ENCODE results near the gene NINJ2. TPM values are rescaled to one million over a fixed set of nuclear protein-coding genes. Genes with fewer than 3 reads are reported as not detected.
A peak's percentile ranks its signal among the peaks of the same experiment; 100 is the strongest.

NINJ2 gene
- polyA plus RNA-seq, 2 of the 4 experiments (the other 2 are of a cell fraction) = 0.76 to 1.2 TPM

DNA sequence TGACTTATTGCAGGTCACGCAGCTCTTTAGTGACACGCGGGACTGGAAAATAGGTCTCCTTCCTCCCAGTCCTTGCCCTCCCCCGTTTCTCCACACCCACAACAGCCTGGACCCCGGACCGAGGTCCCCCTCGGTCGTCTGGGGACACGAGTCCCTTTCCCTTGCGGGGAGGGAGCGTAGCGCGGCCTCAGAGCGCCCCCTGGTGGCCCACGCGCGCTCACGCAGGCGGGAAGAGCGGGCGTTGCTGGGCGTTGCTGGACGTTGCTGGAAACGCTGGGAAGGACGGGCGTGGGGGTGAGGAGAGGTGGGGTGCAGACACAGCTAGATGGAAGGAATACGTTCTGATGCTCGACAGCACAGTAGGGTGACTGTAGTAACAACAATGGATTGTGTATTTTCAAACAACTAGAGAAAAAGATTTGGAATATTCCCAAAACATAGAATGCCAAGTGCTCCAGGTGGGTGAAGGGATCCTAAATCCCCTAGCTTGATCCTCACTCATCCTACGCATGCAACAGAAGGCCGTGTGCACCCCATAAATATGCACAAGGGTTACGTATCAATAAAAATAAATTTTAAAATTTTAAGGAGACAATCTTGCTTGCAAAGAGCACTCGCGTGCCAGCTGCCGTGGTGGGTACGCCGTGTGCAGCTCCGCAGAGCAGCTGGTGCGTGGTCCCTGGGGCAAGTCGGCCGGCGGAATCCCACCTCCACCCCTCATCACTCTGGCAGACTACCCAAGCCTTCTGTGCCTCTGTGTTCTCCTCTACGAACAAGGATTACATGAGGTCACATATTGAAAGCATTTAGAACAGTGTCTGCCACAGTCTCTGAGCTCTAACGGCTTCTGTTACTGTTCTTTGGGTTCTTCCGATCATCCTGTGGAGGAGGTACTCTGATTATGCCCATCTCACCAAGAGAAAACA, 116.1 kb downstream of the NINJ2 start:
- TF ChIP-seq RFX5 (IDR thresholded peaks at IDR 0.05) (peak; percentile 100), ESRRA (IDR thresholded peaks at IDR 0.05; ENCODE audit: borderline replicate concordance, low read length) (no peak), SMC3 (IDR thresholded peaks at IDR 0.05) (peak; percentile 98), RAD21 (conservative IDR thresholded peaks at IDR 0.05 in 1 of 2, IDR thresholded peaks at IDR 0.05 in 1 of 2) (peak; percentile 97 to 99), MAX (IDR thresholded peaks at IDR 0.05) (peak; percentile 60), ZNF302 (CRISPR knock-in tag; IDR thresholded peaks at IDR 0.05) (no peak)
- TF ChIP-seq, protein P1, sequence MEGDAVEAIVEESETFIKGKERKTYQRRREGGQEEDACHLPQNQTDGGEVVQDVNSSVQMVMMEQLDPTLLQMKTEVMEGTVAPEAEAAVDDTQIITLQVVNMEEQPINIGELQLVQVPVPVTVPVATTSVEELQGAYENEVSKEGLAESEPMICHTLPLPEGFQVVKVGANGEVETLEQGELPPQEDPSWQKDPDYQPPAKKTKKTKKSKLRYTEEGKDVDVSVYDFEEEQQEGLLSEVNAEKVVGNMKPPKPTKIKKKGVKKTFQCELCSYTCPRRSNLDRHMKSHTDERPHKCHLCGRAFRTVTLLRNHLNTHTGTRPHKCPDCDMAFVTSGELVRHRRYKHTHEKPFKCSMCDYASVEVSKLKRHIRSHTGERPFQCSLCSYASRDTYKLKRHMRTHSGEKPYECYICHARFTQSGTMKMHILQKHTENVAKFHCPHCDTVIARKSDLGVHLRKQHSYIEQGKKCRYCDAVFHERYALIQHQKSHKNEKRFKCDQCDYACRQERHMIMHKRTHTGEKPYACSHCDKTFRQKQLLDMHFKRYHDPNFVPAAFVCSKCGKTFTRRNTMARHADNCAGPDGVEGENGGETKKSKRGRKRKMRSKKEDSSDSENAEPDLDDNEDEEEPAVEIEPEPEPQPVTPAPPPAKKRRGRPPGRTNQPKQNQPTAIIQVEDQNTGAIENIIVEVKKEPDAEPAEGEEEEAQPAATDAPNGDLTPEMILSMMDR (IDR thresholded peaks at IDR 0.05) = peak; percentile 94
- POLR2A ChIA-PET = no interaction called here
- DNase-seq (ENCODE audit: low read depth in 1 of 2, low spot score in 1 of 2) = peak; percentile 74 to 78
- peaks cover 13% of the 10 kb centered on the region; the same call in 2 of the 3 replicates for H3K4me1 ChIP-seq
- peak overlapping the region; percentile 69 for H3K4me2 ChIP-seq
- H3K9me3 ChIP-seq = no peaks in the 10 kb centered on the region
- CTCF ChIA-PET = interaction anchor here (0.5 to 3.5 kb wide), 53 partner anchors 8 to 1076 kb away, joined by 3 to 252 read pairs (median 5); partner anchors contain the start of genes CCDC77 and RAD52
- peak overlapping the region; percentile 9; the same call in 1 of the 3 replicates for H3K4me3 ChIP-seq
- WGBS (ENCODE audit: missing lambda C conversion rate) = 35% methylated on average over 27 of the region's 44 CpGs
- H3K27ac ChIP-seq = peak overlapping the region in 1 of 2 experiments; percentile 44; a peak in 1 of 6 replicates
- FAIRE-seq = no peak
- peak; percentile 77 to 91 for ATAC-seq

- POLR2A ChIA-PET = no interaction called here
- peak; percentile 48 to 75 for ATAC-seq
Observed at GRCh38 chr12:546265-546919, 116.9 kb downstream of the NINJ2 start.

DNA sequence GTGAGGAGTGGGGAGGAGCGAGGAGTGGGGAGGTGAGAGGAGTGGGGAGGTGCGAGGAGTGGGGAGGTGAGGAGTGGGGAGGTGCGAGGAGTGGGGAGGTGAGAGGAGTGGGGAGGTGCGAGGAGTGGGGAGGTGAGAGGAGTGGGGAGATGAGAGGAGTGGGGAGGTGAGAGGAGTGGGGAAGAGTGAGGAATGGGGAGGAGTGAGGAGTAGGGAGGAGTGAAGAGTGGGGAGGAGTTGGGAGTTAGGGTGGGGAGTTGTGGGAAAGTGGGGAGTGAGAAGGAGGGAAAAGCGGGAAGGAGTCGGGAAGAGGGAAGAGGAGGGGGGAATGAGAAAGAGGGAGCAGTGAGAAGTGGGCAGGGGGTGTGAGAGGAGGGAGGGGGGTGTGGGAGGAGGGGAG, 117.4 kb downstream of the NINJ2 start:
- ATAC-seq = no peak
- TF ChIP-seq FOXS1 (CRISPR knock-in tag; IDR thresholded peaks at IDR 0.05) = no peak
- TF ChIP-seq HOXA7 (CRISPR knock-in tag; IDR thresholded peaks at IDR 0.05) = no peak
- no peak for TF ChIP-seq ATOH8 (CRISPR knock-in tag; IDR thresholded peaks at IDR 0.05; ENCODE audit: low read depth)
- no peak for TF ChIP-seq POLR2AphosphoS2 (conservative IDR thresholded peaks at IDR 0.05; ENCODE audit: low read length)
- no peak for TF ChIP-seq CBX2 (IDR thresholded peaks at IDR 0.05; ENCODE audit: borderline replicate concordance, low read depth)
- TF ChIP-seq, protein P2, sequence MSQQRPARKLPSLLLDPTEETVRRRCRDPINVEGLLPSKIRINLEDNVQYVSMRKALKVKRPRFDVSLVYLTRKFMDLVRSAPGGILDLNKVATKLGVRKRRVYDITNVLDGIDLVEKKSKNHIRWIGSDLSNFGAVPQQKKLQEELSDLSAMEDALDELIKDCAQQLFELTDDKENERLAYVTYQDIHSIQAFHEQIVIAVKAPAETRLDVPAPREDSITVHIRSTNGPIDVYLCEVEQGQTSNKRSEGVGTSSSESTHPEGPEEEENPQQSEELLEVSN (IDR thresholded peaks at IDR 0.05; ENCODE audit: borderline replicate concordance, low read depth) = no peak
- ChIA-PET CTCF (interaction anchor here (2.0 to 3.7 kb wide), 3 partner anchors 92 to 99 kb away, joined by 7 to 36 read pairs (median 7); no protein-coding TSS in a partner anchor), POLR2A (no interaction called here)
- Histone ChIP-seq H3K4me2 (no peak overlapping the region; the same call in 2 of the 3 replicates), H3K4me3 (no peak overlapping the region), H3K9me3 (no peaks in the 10 kb centered on the region), H3K4me1 (peaks cover 16% of the 10 kb centered on the region; the same call in 2 of the 3 replicates), H3K27ac (no peak overlapping the region; a peak in 1 of 6 replicates)
- 23% methylated on average over 2 of the region's 6 CpGs for WGBS (ENCODE audit: missing lambda C conversion rate)
- no peak for FAIRE-seq
- DNase-seq (ENCODE audit: low read depth in 1 of 2, low spot score in 1 of 2) = no peak

More at GRCh38 chr12:546265-546919, 116.9 kb downstream of the NINJ2 start:
- H3K4me2 ChIP-seq = peak overlapping the region; percentile 69
- H3K4me1 ChIP-seq = peaks cover 16% of the 10 kb centered on the region; the same call in 2 of the 3 replicates
- FAIRE-seq (no peak), DNase-seq (ENCODE audit: low read depth in 1 of 2, low spot score in 1 of 2) (peak; percentile 32 to 40)
- H3K9me3 ChIP-seq = no peaks in the 10 kb centered on the region
- TF ChIP-seq, protein P3, sequence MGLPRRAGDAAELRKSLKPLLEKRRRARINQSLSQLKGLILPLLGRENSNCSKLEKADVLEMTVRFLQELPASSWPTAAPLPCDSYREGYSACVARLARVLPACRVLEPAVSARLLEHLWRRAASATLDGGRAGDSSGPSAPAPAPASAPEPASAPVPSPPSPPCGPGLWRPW (IDR thresholded peaks at IDR 0.05) = no peak
- TF ChIP-seq FOSL2 (IDR thresholded peaks at IDR 0.05) (no peak), FOSL2 (CRISPR knock-in tag; IDR thresholded peaks at IDR 0.05) (no peak), JUNB (IDR thresholded peaks at IDR 0.05) (no peak), HOXA7 (CRISPR knock-in tag; IDR thresholded peaks at IDR 0.05) (no peak), ZSCAN20 (CRISPR knock-in tag; IDR thresholded peaks at IDR 0.05) (no peak)
- TF ChIP-seq, protein P2 (IDR thresholded peaks at IDR 0.05; ENCODE audit: borderline replicate concordance, low read depth) = peak; percentile 10; the same call in 1 of the 2 replicates
- peak overlapping the region; percentile 9; the same call in 1 of the 3 replicates for H3K4me3 ChIP-seq
- 48% methylated on average over 40 of the region's 41 CpGs for WGBS (ENCODE audit: missing lambda C conversion rate)
- peak overlapping the region; percentile 13 to 44; a peak in 1 of 6 replicates for H3K27ac ChIP-seq
- CTCF ChIA-PET = interaction anchor here (0.5 to 3.5 kb wide), 37 partner anchors 9 to 1056 kb away, joined by 3 to 252 read pairs (median 7); partner anchors contain the start of gene CCDC77

Measured in A549 (cell line).